HCT116 (cell line): ENCODE measurements around the gene DLG2. TPM values are rescaled to one million over a fixed set of nuclear protein-coding genes. Genes with fewer than 3 reads are reported as not detected.

ENCODE experiments used
- ATAC-seq: fragments of 200-7000 bp; cut with Tn5 transposase; 2 replicates; pipeline ENCODE4 v1.9.1; 2020; ENCODE audit warnings: mild to moderate bottlenecking, moderate library complexity
- BruUV-seq: library from RNA; stranded (reverse); fragments of 400-500 nt; replicated peaks from 2 replicates; lab custom pipeline; 2021; lab: Mats Ljungman, UMichigan
- CTCF ChIA-PET: fragments of 300-600 bp; sonication (Branson Sonifier 250); formaldehyde crosslinking; loops from one replicate; lab custom pipeline; 2021; ENCODE audit warnings: antibody characterized with exemption; lab: Charles Lee
- POLR2A ChIA-PET: fragments of 300-600, 350-600 bp; sonication (Branson Sonifier 250); formaldehyde crosslinking; loops from one replicate; lab custom pipeline; 2021; ENCODE audit warnings: antibody characterized with exemption; lab: Charles Lee
- RAD21 ChIA-PET, 2 experiments: fragments of 300-600 bp; sonication (Branson Sonifier 250); formaldehyde crosslinking; loops; one replicate each; lab custom pipeline; 2023; ENCODE audit warnings: low total read pairs in 2 of 2; ENCODE audit not compliant: uncharacterized antibody in 2 of 2, unreplicated experiment in 2 of 2, low non-redundant PET in 1 of 2; lab: Charles Lee
- DNase-seq: peaks from one replicate; pipeline ENCODE4 v3.0.0-alpha.2; 2010; ENCODE audit warnings: low read depth, low spot score
- H2AFZ ChIP-seq: fragments of 200-600 bp; shearing (Covaris generic), sonication (generic); 2 replicates; pipeline ENCODE4 v1.6.1; 2017; ENCODE audit warnings: low read depth, mixed run types, mixed read lengths, antibody characterized with exemption, low read length; ENCODE audit not compliant: poor library complexity, severe bottlenecking
- H3K27ac ChIP-seq: 2 replicates; pipeline ENCODE4 v1.5.1; 2012; ENCODE audit warnings: low read depth, low read length
- H3K27me3 ChIP-seq: fragments of 200-600 bp; sonication (generic); 2 replicates; pipeline ENCODE4 v1.6.1; 2016; ENCODE audit warnings: mixed run types, low read length, mixed read lengths; ENCODE audit not compliant: insufficient read depth
- H3K36me3 ChIP-seq, 2 experiments: fragments of 200-500 bp in 1 of 2; fragments of 200-600 bp in 1 of 2; sonication (Bioruptor generic) in 1 of 2; sonication (generic) in 1 of 2; 2 replicates each; pipeline versions ENCODE4 v1.5.1 to v1.6.1; 2014 to 2016; ENCODE audit warnings: low read length in 2 of 2, inconsistent platforms in 1 of 2, mixed read lengths in 1 of 2, mixed run types in 1 of 2; ENCODE audit not compliant: insufficient read depth in 2 of 2, control insufficient read depth in 1 of 2
- H3K4me1 ChIP-seq, 2 experiments: fragments of 200-600 bp in 1 of 2; sonication (generic) in 1 of 2; 2 replicates each; pipeline versions ENCODE4 v1.5.1 to v1.6.1; 2012 to 2017; ENCODE audit warnings: low read length in 2 of 2, inconsistent platforms in 1 of 2, mild to moderate bottlenecking in 1 of 2, mixed read lengths in 1 of 2, mixed run types in 1 of 2, moderate library complexity in 1 of 2; ENCODE audit not compliant: insufficient read depth in 2 of 2, control insufficient read depth in 1 of 2
- H3K4me2 ChIP-seq: fragments of 200-600 bp; sonication (generic); 2 replicates; pipeline ENCODE4 v1.6.1; 2017; ENCODE audit warnings: mixed run types, low read length, mixed read lengths
- H3K4me3 ChIP-seq, 2 experiments: fragments of 200-600 bp in 1 of 2; sonication (generic) in 1 of 2; replicated peaks in 1 of 2; 2 replicates each; pipeline ENCODE4 v1.5.1; 2011 to 2016; ENCODE audit warnings: low read length in 2 of 2, control low read depth in 1 of 2, low read depth in 1 of 2, mild to moderate bottlenecking in 1 of 2, mixed read lengths in 1 of 2, mixed run types in 1 of 2
- H3K79me2 ChIP-seq: fragments of 200-600 bp; sonication (generic); 2 replicates; pipeline ENCODE4 v1.6.1; 2017; ENCODE audit warnings: mild to moderate bottlenecking, mixed run types, low read length, moderate library complexity, mixed read lengths; ENCODE audit not compliant: insufficient read depth
- H3K9ac ChIP-seq: fragments of 200-600 bp; sonication (generic); 2 replicates; pipeline ENCODE4 v1.6.1; 2016; ENCODE audit warnings: low read length, mixed read lengths
- H3K9me2 ChIP-seq: fragments of 200-600 bp; sonication (generic), shearing (Covaris generic); 2 replicates; pipeline ENCODE4 v1.6.1; 2017; ENCODE audit warnings: mixed run types, mild to moderate bottlenecking, moderate library complexity; ENCODE audit not compliant: insufficient read depth
- H3K9me3 ChIP-seq, 2 experiments: fragments of 200-500 bp in 1 of 2; fragments of 200-600 bp in 1 of 2; sonication (Bioruptor generic) in 1 of 2; sonication (generic) in 1 of 2; 2 replicates each; pipeline ENCODE4 v1.6.1; 2014 to 2017; ENCODE audit warnings: low read length in 2 of 2, mixed read lengths in 2 of 2, inconsistent platforms in 1 of 2, low read depth in 1 of 2, mild to moderate bottlenecking in 1 of 2, mixed run types in 1 of 2, moderate library complexity in 1 of 2; ENCODE audit not compliant: control insufficient read depth in 1 of 2, insufficient read depth in 1 of 2
- H4K20me1 ChIP-seq: fragments of 200-600 bp; sonication (generic), shearing (Covaris generic); 2 replicates; pipeline ENCODE4 v1.6.1; 2017; ENCODE audit warnings: mixed run types, mild to moderate bottlenecking, moderate library complexity; ENCODE audit not compliant: insufficient read depth
- CEBPB ChIP-seq: IDR thresholded peaks from 2 replicates; pipeline ENCODE4 v1.6.1; 2012; ENCODE audit warnings: low read depth
- EGR1 ChIP-seq: IDR thresholded peaks from 2 replicates; pipeline ENCODE4 v1.6.1; 2012; ENCODE audit warnings: low read depth
- ELF1 ChIP-seq: IDR thresholded peaks from 2 replicates; pipeline ENCODE4 v1.6.1; 2012; ENCODE audit warnings: low read depth, borderline replicate concordance
- EZH2phosphoT487 ChIP-seq: fragments of 200-600 bp; IDR thresholded peaks from 2 replicates; pipeline ENCODE4 v1.6.1; 2018; ENCODE audit warnings: antibody characterized with exemption, borderline replicate concordance
- JUND ChIP-seq: IDR thresholded peaks from 2 replicates; pipeline ENCODE4 v1.6.1; 2012
- POLR2AphosphoS5 ChIP-seq: IDR thresholded peaks from 2 replicates; pipeline ENCODE4 v1.6.1; 2011; ENCODE audit warnings: mild to moderate bottlenecking, low read depth, low read length, moderate library complexity
- RAD21 ChIP-seq: IDR thresholded peaks from 2 replicates; pipeline ENCODE4 v1.6.1; 2012; ENCODE audit warnings: low read depth, mild to moderate bottlenecking
- SIN3A ChIP-seq: IDR thresholded peaks from 2 replicates; pipeline ENCODE4 v1.6.1; 2012; ENCODE audit warnings: low read depth
- SRF ChIP-seq: IDR thresholded peaks from 2 replicates; pipeline ENCODE4 v1.6.1; 2012; ENCODE audit warnings: low read depth
- TCF7L2 ChIP-seq: IDR thresholded peaks from 2 replicates; pipeline ENCODE4 v1.7.0; 2011; ENCODE audit warnings: borderline replicate concordance, inconsistent platforms; ENCODE audit not compliant: insufficient read depth, insufficient read length; ENCODE audit errors: extremely low read depth
- YY1 ChIP-seq: IDR thresholded peaks from 2 replicates; pipeline ENCODE4 v1.6.1; 2011; ENCODE audit warnings: low read length, low read depth, moderate library complexity, mild to moderate bottlenecking; ENCODE audit not compliant: insufficient replicate concordance; ENCODE audit errors: extremely low read depth
- ZFX ChIP-seq: fragments of 450-650 bp; IDR thresholded peaks from 2 replicates; pipeline ENCODE4 v1.6.1; 2017
- ZNF274 ChIP-seq: fragments of 200-500 bp; sonication (Bioruptor generic); IDR thresholded peaks from 2 replicates; pipeline ENCODE4 v1.6.1; 2014; ENCODE audit warnings: mild to moderate bottlenecking, low read depth, low read length, inconsistent platforms
- intact Hi-C: fragments of 100-400 bp; cut with micrococcal nuclease; formaldehyde crosslinking; loops from 2 replicates; pipeline ENCODE4 v1.10.0; 2022
- total RNA-seq: library from RNA; stranded (reverse); gene quantifications from one replicate; pipeline ENCODE4 v1.2.1, GENCODE V29; 2021; ENCODE audit not compliant: unreplicated experiment
- TF ChIP-seq, protein P1 (sequence below), 3 experiments: fragments of 200-600 bp in 1 of 3; sonication (generic) in 1 of 3; IDR thresholded peaks in 2 of 3; conservative IDR thresholded peaks in 1 of 3; 2 replicates each; pipeline ENCODE4 v1.5.1; 2012 to 2017; ENCODE audit warnings: low read depth in 2 of 3, low read length in 2 of 3, antibody characterized with exemption in 1 of 3, borderline replicate concordance in 1 of 3, control low read depth in 1 of 3, mild to moderate bottlenecking in 1 of 3, mixed read lengths in 1 of 3, mixed run types in 1 of 3, moderate library complexity in 1 of 3; ENCODE audit not compliant: insufficient read depth in 1 of 3
- TF ChIP-seq, protein P2 (sequence below): IDR thresholded peaks from 2 replicates; pipeline ENCODE4 v1.6.1; 2012
- TF ChIP-seq, protein P3 (sequence below): IDR thresholded peaks from 2 replicates; pipeline ENCODE4 v1.6.1; 2012; ENCODE audit warnings: low read depth

Gene DLG2
- total RNA-seq, 1 experiment from 2014 or later, result 2.4 TPM

DNA sequence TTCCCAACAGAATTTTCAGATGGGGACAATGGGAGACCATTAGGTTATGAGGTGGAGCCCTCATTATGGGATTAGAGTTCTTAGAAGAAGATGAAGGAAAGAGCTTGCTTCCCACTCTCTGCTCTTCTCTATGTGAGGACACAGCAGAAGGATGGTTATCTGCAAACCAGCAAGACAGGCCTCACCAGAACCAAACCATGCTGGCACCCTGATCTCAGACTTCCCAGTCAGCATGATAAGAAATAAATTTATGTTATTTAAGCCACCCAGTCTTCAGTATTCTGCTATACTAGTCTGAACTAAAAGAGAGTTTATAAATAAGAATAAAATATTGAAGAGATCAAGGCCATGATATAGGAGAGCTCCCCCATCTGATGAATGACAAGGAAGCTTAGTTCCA is 1394.6 kb downstream of the DLG2 start:
- DNase-seq, result no peak
- Histone ChIP-seq H3K27ac (no peak overlapping the region), H3K4me1 (no peaks in the 10 kb centered on the region), H3K9ac (no peak overlapping the region), H3K4me2 (no peak overlapping the region), H3K79me2 (no peaks in the 10 kb centered on the region), H4K20me1 (no peaks in the 10 kb centered on the region), H3K9me3 (no peaks in the 10 kb centered on the region), H3K27me3 (peaks cover 5% of the 10 kb centered on the region; the same call in 1 of the 2 replicates), H3K36me3 (no peaks in the 10 kb centered on the region), H3K9me2 (no peaks in the 10 kb centered on the region), H3K4me3 (no peak overlapping the region), H2AFZ (no peak overlapping the region)
- ChIA-PET CTCF (no interaction called here), RAD21 (no interaction called here), POLR2A (no interaction called here)
- intact Hi-C loops, result no loop called here
- BruUV-seq, result no TSS peak
- TF ChIP-seq ZNF274 (no peak), EZH2phosphoT487 (no peak), SRF (no peak), RAD21 (no peak), POLR2AphosphoS5 (no peak), ELF1 (no peak), SIN3A (no peak)
- TF ChIP-seq, protein P1, sequence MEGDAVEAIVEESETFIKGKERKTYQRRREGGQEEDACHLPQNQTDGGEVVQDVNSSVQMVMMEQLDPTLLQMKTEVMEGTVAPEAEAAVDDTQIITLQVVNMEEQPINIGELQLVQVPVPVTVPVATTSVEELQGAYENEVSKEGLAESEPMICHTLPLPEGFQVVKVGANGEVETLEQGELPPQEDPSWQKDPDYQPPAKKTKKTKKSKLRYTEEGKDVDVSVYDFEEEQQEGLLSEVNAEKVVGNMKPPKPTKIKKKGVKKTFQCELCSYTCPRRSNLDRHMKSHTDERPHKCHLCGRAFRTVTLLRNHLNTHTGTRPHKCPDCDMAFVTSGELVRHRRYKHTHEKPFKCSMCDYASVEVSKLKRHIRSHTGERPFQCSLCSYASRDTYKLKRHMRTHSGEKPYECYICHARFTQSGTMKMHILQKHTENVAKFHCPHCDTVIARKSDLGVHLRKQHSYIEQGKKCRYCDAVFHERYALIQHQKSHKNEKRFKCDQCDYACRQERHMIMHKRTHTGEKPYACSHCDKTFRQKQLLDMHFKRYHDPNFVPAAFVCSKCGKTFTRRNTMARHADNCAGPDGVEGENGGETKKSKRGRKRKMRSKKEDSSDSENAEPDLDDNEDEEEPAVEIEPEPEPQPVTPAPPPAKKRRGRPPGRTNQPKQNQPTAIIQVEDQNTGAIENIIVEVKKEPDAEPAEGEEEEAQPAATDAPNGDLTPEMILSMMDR (IDR thresholded peaks at IDR 0.05 in 2 of 3, conservative IDR thresholded peaks at IDR 0.05 in 1 of 3; ENCODE audit: borderline replicate concordance in 1 of 3, insufficient read depth in 1 of 3, low read depth in 2 of 3, low read length in 2 of 3), result no peak
- ATAC-seq, result no peak

DNA sequence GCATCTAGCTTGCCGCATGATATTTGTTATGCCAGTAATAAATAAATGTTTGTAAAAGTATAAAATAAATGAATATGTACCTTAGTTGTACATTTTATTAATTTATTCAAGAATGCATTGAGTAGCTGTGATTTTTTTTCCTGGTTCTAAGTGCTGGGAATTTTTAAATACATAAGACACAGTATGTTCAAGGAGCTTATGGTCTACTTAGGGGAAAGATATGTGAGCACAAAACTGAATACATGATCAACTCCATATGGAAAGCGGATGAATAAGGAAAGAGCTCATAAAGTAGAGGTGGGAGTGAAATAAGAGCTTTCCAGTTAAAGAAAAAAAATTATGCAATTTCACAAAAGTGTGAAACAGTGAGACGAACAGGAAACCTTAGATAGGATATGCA is 1396.7 kb downstream of the DLG2 start:
- CTCF ChIA-PET, result no interaction called here
- no peak for ATAC-seq
- H3K9ac ChIP-seq, result no peak overlapping the region
- H3K36me3 ChIP-seq, result no peaks in the 10 kb centered on the region
- no TSS peak for BruUV-seq
- RAD21 ChIA-PET, result no interaction called here
- no peaks in the 10 kb centered on the region for H3K9me3 ChIP-seq
- no peak for DNase-seq
- H3K4me3 ChIP-seq, result no peak overlapping the region
- H3K4me1 ChIP-seq, result no peaks in the 10 kb centered on the region
- no peaks in the 10 kb centered on the region for H3K79me2 ChIP-seq
- H3K4me2 ChIP-seq, result no peak overlapping the region
- H3K27ac ChIP-seq, result no peak overlapping the region
- intact Hi-C loops, result no loop called here
- no peak overlapping the region for H2AFZ ChIP-seq
- no peaks in the 10 kb centered on the region for H3K9me2 ChIP-seq
- POLR2A ChIA-PET, result no interaction called here
- H4K20me1 ChIP-seq, result no peaks in the 10 kb centered on the region
- peaks cover 5% of the 10 kb centered on the region; the same call in 1 of the 2 replicates for H3K27me3 ChIP-seq
- TF ChIP-seq YY1 (no peak), JUND (no peak), SIN3A (no peak), EGR1 (no peak), TCF7L2 (no peak), CEBPB (no peak), ZFX (no peak)
- TF ChIP-seq, protein P2, sequence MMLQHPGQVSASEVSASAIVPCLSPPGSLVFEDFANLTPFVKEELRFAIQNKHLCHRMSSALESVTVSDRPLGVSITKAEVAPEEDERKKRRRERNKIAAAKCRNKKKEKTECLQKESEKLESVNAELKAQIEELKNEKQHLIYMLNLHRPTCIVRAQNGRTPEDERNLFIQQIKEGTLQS, result no peak
- TF ChIP-seq, protein P3, sequence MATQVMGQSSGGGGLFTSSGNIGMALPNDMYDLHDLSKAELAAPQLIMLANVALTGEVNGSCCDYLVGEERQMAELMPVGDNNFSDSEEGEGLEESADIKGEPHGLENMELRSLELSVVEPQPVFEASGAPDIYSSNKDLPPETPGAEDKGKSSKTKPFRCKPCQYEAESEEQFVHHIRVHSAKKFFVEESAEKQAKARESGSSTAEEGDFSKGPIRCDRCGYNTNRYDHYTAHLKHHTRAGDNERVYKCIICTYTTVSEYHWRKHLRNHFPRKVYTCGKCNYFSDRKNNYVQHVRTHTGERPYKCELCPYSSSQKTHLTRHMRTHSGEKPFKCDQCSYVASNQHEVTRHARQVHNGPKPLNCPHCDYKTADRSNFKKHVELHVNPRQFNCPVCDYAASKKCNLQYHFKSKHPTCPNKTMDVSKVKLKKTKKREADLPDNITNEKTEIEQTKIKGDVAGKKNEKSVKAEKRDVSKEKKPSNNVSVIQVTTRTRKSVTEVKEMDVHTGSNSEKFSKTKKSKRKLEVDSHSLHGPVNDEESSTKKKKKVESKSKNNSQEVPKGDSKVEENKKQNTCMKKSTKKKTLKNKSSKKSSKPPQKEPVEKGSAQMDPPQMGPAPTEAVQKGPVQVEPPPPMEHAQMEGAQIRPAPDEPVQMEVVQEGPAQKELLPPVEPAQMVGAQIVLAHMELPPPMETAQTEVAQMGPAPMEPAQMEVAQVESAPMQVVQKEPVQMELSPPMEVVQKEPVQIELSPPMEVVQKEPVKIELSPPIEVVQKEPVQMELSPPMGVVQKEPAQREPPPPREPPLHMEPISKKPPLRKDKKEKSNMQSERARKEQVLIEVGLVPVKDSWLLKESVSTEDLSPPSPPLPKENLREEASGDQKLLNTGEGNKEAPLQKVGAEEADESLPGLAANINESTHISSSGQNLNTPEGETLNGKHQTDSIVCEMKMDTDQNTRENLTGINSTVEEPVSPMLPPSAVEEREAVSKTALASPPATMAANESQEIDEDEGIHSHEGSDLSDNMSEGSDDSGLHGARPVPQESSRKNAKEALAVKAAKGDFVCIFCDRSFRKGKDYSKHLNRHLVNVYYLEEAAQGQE, result no peak
